H9 (cell line): Measurements from ENCODE around the gene AFDN. TPM values are rescaled to one million over a fixed set of nuclear protein-coding genes. Genes with fewer than 3 reads are reported as not detected.
A peak's percentile ranks its signal among the peaks of the same experiment; 100 is the strongest.

Experiments used
- DNase-seq: peaks from one replicate; pipeline ENCODE4 v3.0.0-alpha.2; 2017
- H2AFZ ChIP-seq: one replicate; pipeline ENCODE4 v1.6.1; 2013; ENCODE audit warnings: mild to moderate bottlenecking, low read length, control low read depth, moderate library complexity
- H2AK5ac ChIP-seq: 2 replicates; pipeline ENCODE4 v1.6.1; 2013; ENCODE audit warnings: low read length, control low read depth, mixed read lengths; ENCODE audit not compliant: insufficient read length
- H2BK120ac ChIP-seq: one replicate; pipeline ENCODE4 v1.6.1; 2013; ENCODE audit warnings: low read depth, mild to moderate bottlenecking, low read length, control low read depth, inconsistent platforms; ENCODE audit not compliant: poor library complexity, severe bottlenecking
- H2BK12ac ChIP-seq: 2 replicates; pipeline ENCODE4 v1.6.1; 2013; ENCODE audit warnings: low read length, control low read depth, mixed read lengths, low read depth; ENCODE audit not compliant: insufficient read length
- H2BK15ac ChIP-seq: 2 replicates; pipeline ENCODE4 v1.6.1; 2013; ENCODE audit warnings: low read depth, low read length, control low read depth
- H2BK20ac ChIP-seq: one replicate; pipeline ENCODE4 v1.6.1; 2013; ENCODE audit warnings: low read depth, mild to moderate bottlenecking, low read length, control low read depth, inconsistent platforms; ENCODE audit not compliant: poor library complexity, severe bottlenecking
- H2BK5ac ChIP-seq: 2 replicates; pipeline ENCODE4 v1.6.1; 2013; ENCODE audit warnings: low read length, control low read depth, mixed read lengths; ENCODE audit not compliant: insufficient read length
- H3K14ac ChIP-seq: 2 replicates; pipeline ENCODE4 v1.6.1; 2013; ENCODE audit warnings: low read length, control low read depth; ENCODE audit not compliant: insufficient read depth
- H3K18ac ChIP-seq: 2 replicates; pipeline ENCODE4 v1.6.1; 2013; ENCODE audit warnings: low read depth, mild to moderate bottlenecking, mixed read lengths, low read length, control low read depth; ENCODE audit not compliant: insufficient read length
- H3K23ac ChIP-seq: 2 replicates; pipeline ENCODE4 v1.6.1; 2013; ENCODE audit warnings: low read length, control low read depth, mixed read lengths, low read depth; ENCODE audit not compliant: insufficient read length
- H3K23me2 ChIP-seq: 2 replicates; pipeline ENCODE4 v1.6.1; 2013; ENCODE audit warnings: low read depth, mild to moderate bottlenecking, mixed read lengths, low read length, control low read depth; ENCODE audit not compliant: insufficient read length, poor library complexity, severe bottlenecking
- H3K27ac ChIP-seq: 2 replicates; pipeline ENCODE4 v1.5.1; 2013; ENCODE audit warnings: low read length, control low read depth, mixed read lengths, low read depth; ENCODE audit not compliant: insufficient read length
- H3K27me3 ChIP-seq: 2 replicates; pipeline ENCODE4 v1.6.1; 2013; ENCODE audit warnings: low read length, control low read depth, inconsistent platforms; ENCODE audit not compliant: insufficient read depth
- H3K4ac ChIP-seq: 2 replicates; pipeline ENCODE4 v1.6.1; 2013; ENCODE audit warnings: low read depth, mild to moderate bottlenecking, control low read depth, inconsistent platforms, low read length, moderate library complexity
- H3K4me1 ChIP-seq: 2 replicates; pipeline ENCODE4 v1.6.1; 2013; ENCODE audit warnings: low read length, control low read depth, inconsistent platforms; ENCODE audit not compliant: insufficient read depth
- H3K4me2 ChIP-seq: 2 replicates; pipeline ENCODE4 v1.6.1; 2013; ENCODE audit warnings: low read length, control low read depth, mixed read lengths; ENCODE audit not compliant: insufficient read length, insufficient read depth
- H3K56ac ChIP-seq: 2 replicates; pipeline ENCODE4 v1.6.1; 2013; ENCODE audit warnings: low read depth, mild to moderate bottlenecking, mixed read lengths, low read length, control low read depth; ENCODE audit not compliant: insufficient read length
- H3K79me1 ChIP-seq: 2 replicates; pipeline ENCODE4 v1.6.1; 2013; ENCODE audit warnings: low read depth, mild to moderate bottlenecking, moderate library complexity, low read length, control low read depth, inconsistent platforms; ENCODE audit not compliant: insufficient read depth, poor library complexity, severe bottlenecking
- H3K79me2 ChIP-seq: 2 replicates; pipeline ENCODE4 v1.6.1; 2013; ENCODE audit warnings: low read length, control low read depth, inconsistent platforms; ENCODE audit not compliant: insufficient read depth
- H3K9ac ChIP-seq: 2 replicates; pipeline ENCODE4 v1.6.1; 2013; ENCODE audit warnings: low read length, control low read depth, mixed read lengths; ENCODE audit not compliant: insufficient read length; ENCODE audit errors: extremely low read depth
- H3K9me3 ChIP-seq: one replicate; pipeline ENCODE4 v1.6.1; 2013; ENCODE audit warnings: low read depth, low read length, inconsistent platforms; ENCODE audit not compliant: control insufficient read depth
- H3T11ph ChIP-seq: one replicate; pipeline ENCODE4 v1.6.1; 2013; ENCODE audit warnings: mild to moderate bottlenecking, low read length, control low read depth, inconsistent platforms
- H4K20me1 ChIP-seq: one replicate; pipeline ENCODE4 v1.6.1; 2013; ENCODE audit not compliant: control insufficient read depth, insufficient read length, insufficient read depth
- H4K5ac ChIP-seq: 2 replicates; pipeline ENCODE4 v1.6.1; 2013; ENCODE audit warnings: low read depth, mild to moderate bottlenecking, mixed read lengths, low read length, control low read depth; ENCODE audit not compliant: insufficient read length
- H4K8ac ChIP-seq: replicated peaks from 2 replicates; pipeline ENCODE4 v1.6.1; 2013; ENCODE audit warnings: low read length, control low read depth, mixed read lengths, low read depth; ENCODE audit not compliant: insufficient read length
- H4K91ac ChIP-seq: 2 replicates; pipeline ENCODE4 v1.6.1; 2013; ENCODE audit warnings: low read depth, mild to moderate bottlenecking, moderate library complexity, mixed read lengths, low read length, control low read depth; ENCODE audit not compliant: insufficient read length
- H3K27ac Mint-ChIP-seq, 3 experiments: 2 replicates in 2 of 3; 3 replicates in 1 of 3; pipeline ENCODE4 v1.8.0; 2020 to 2021; ENCODE audit warnings: mixed read lengths in 3 of 3, mild to moderate bottlenecking in 1 of 3, moderate library complexity in 1 of 3
- H3K27me3 Mint-ChIP-seq: 2 replicates; pipeline ENCODE4 v1.8.0; 2021; ENCODE audit warnings: low read depth, mild to moderate bottlenecking, moderate library complexity, mixed read lengths
- H3K36me3 Mint-ChIP-seq, 3 experiments: 2 replicates in 2 of 3; 3 replicates in 1 of 3; pipeline ENCODE4 v1.8.0; 2020 to 2021; ENCODE audit warnings: low read depth in 3 of 3, mixed read lengths in 3 of 3; ENCODE audit not compliant: insufficient read depth in 1 of 3
- H3K4me1 Mint-ChIP-seq, 2 experiments: 2 replicates each; pipeline ENCODE4 v1.8.0; 2020; ENCODE audit warnings: mixed read lengths in 2 of 2
- H3K4me3 Mint-ChIP-seq, 2 experiments: 2 replicates in 1 of 2; 3 replicates in 1 of 2; pipeline ENCODE4 v1.8.0; 2020 to 2021; ENCODE audit warnings: mild to moderate bottlenecking in 2 of 2, mixed read lengths in 2 of 2, moderate library complexity in 1 of 2
- H3K9me3 Mint-ChIP-seq, 2 experiments: 2 replicates in 1 of 2; 3 replicates in 1 of 2; pipeline ENCODE4 v1.8.0; 2020; ENCODE audit warnings: mild to moderate bottlenecking in 2 of 2, mixed read lengths in 2 of 2, moderate library complexity in 1 of 2
- CTCF ChIP-seq: fragments of 200-600 bp; sonication (generic); conservative IDR thresholded peaks from 3 replicates; pipeline ENCODE4 v1.8.0; 2021; ENCODE audit warnings: antibody characterized with exemption, mild to moderate bottlenecking
- WGBS: extraction: QIAGEN DNeasy Blood & Tissue Kit; methylation state at CpG from one replicate; pipeline ENCODE4 v1.1.7; 2013; ENCODE audit warnings: missing lambda C conversion rate, low lambda C conversion rate, mixed read lengths; ENCODE audit not compliant: insufficient read length; ENCODE audit errors: extremely low coverage; 5-methylcytosine and 5-hydroxymethylcytosine counted together
- total RNA-seq: library from RNA; stranded (reverse); gene quantifications from 2 replicates; pipeline ENCODE4 v1.2.1, GENCODE V29; 2021

The AFDN gene
- total RNA-seq, 1 experiment from 2014 or later: 157 TPM

DNA sequence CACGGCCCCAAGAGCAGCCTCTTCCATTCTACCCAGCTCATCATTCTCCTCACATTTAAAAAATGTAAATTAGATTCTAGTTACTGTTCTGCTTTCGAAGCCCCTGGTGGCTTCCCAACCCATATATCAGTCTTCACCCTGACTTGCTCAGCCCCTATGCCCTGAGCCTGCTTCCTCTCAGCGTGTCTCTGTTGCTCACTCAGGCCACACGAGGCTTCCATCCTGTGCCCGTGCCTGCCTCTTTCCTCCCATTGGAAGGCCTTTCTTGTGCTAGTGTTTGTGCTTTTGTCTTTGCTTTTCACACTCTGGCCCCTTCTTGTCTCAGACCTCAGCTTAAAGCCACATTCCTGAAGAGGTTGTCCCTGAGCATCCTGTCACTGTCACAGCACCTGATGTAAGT, 78.1 kb downstream of the AFDN start:
- no peaks in the 10 kb centered on the region for H3K9me3 ChIP-seq
- H3K36me3 Mint-ChIP-seq: peaks cover 14 to 73% (median 68%) of the 10 kb centered on the region in 3 experiments; a peak in 6 of 7 replicates
- no peak overlapping the region for H2AFZ ChIP-seq
- no peaks in the 10 kb centered on the region for H3K79me1 ChIP-seq
- H2BK5ac ChIP-seq: no peak overlapping the region
- H3K27me3 ChIP-seq: no peaks in the 10 kb centered on the region
- no peak overlapping the region for H2AK5ac ChIP-seq
- H3K4me1 Mint-ChIP-seq: no peaks in the 10 kb centered on the region; a peak in 1 of 4 replicates
- no peak overlapping the region for H3K23ac ChIP-seq
- H3T11ph ChIP-seq: no peak overlapping the region
- H3K18ac ChIP-seq: no peak overlapping the region
- H2BK12ac ChIP-seq: no peak overlapping the region
- no peak overlapping the region for H3K4me3 Mint-ChIP-seq
- H3K4me2 ChIP-seq: no peak overlapping the region
- H2BK20ac ChIP-seq: no peak overlapping the region
- H3K27me3 Mint-ChIP-seq: no peaks in the 10 kb centered on the region
- H3K27ac Mint-ChIP-seq: peak overlapping the region in 2 of 3 experiments; percentile 20 to 21; a peak in 5 of 7 replicates
- H3K27ac ChIP-seq: no peak overlapping the region
- H4K5ac ChIP-seq: no peak overlapping the region
- no peak overlapping the region for H4K91ac ChIP-seq
- H3K23me2 ChIP-seq: no peaks in the 10 kb centered on the region
- DNase-seq: no peak
- no peak overlapping the region for H3K4ac ChIP-seq
- H3K56ac ChIP-seq: no peak overlapping the region
- H3K4me1 ChIP-seq: no peaks in the 10 kb centered on the region
- H3K9me3 Mint-ChIP-seq: no peaks in the 10 kb centered on the region
- H4K8ac ChIP-seq: no peak overlapping the region
- TF ChIP-seq CTCF: no peak
- H3K9ac ChIP-seq: no peak overlapping the region
- no peak overlapping the region for H2BK120ac ChIP-seq
- no peak overlapping the region for H3K14ac ChIP-seq
- H2BK15ac ChIP-seq: no peak overlapping the region
- WGBS: no CpG with 5 or more reads among the region's 5 CpGs
- H3K79me2 ChIP-seq: no peaks in the 10 kb centered on the region
- H4K20me1 ChIP-seq: no peaks in the 10 kb centered on the region
